Mucosa of descending colon (tissue), 3 donors: ENCODE results near the gene CD160. TPM values are rescaled to one million over a fixed set of nuclear protein-coding genes. Genes with fewer than 3 reads are reported as not detected.

Experiments
- ATAC-seq: fragments of 200-7000 bp; cut with Tn5 transposase; one replicate; pipeline ENCODE4 v1.9.1; 2020; ENCODE audit warnings: mild to moderate bottlenecking, moderate library complexity
- DNase-seq, 3 donors: peaks; one replicate each; pipeline ENCODE4 v3.0.0-alpha.2; 2020
- H3K36me3 ChIP-seq: fragments of 200-600 bp; one replicate; pipeline ENCODE4 v1.8.0; 2021; ENCODE audit warnings: low read depth, mild to moderate bottlenecking
- H3K4me1 ChIP-seq: fragments of 200-600 bp; one replicate; pipeline ENCODE4 v1.8.0; 2021; ENCODE audit warnings: low read depth, mild to moderate bottlenecking
- H3K4me3 ChIP-seq: fragments of 200-600 bp; one replicate; pipeline ENCODE4 v1.8.0; 2021; ENCODE audit warnings: mild to moderate bottlenecking
- H3K9me3 ChIP-seq: fragments of 200-600 bp; one replicate; pipeline ENCODE4 v1.8.0; 2021; ENCODE audit warnings: mild to moderate bottlenecking
- CTCF ChIP-seq: fragments of 200-600 bp; IDR thresholded peaks from one replicate; pipeline ENCODE4 v1.8.0; 2022; ENCODE audit warnings: antibody characterized with exemption, mild to moderate bottlenecking
- intact Hi-C, 2 donors: fragments of 100-400 bp; cut with DNase I in 1 of 2; cut with micrococcal nuclease in 1 of 2; formaldehyde crosslinking; loops; one replicate each; pipeline versions ENCODE4 v1.11.0 to v1.11.1; 2022; cut with DNase I, micrococcal nuclease
- total RNA-seq, 3 donors: library from RNA; stranded (reverse); fragmentation: NEBNext Ultra II Directional in 2 of 3; extraction: Animal tissue kit (Norgen Biotek cat#: 25700) in 2 of 3; gene quantifications; one replicate each; pipeline versions ENCODE4 v1.2.1 to v1.2.4, GENCODE V29; 2021 to 2023
- donor health status: DM: no; HTN: no; CAD: no; lungs with moderate emphysema.
- donor health status: DM: no; HTN: no; CAD: no.
- donor health status: DM: no; HTN: yes; CAD: no.

Gene CD160
- total RNA-seq, 3 donors from 2014 or later: 1.6 to 2.3 (median 1.6) TPM

- Histone ChIP-seq H3K36me3 (no peaks in the 10 kb centered on the region), H3K4me3 (no peak overlapping the region), H3K9me3 (no peaks in the 10 kb centered on the region), H3K4me1 (no peaks in the 10 kb centered on the region)
- ATAC-seq (no peak), DNase-seq (no peak)
- intact Hi-C loops: no loop called here
- TF ChIP-seq CTCF: no peak
Observed at GRCh38 chr1:145771056-145771455, 51.8 kb downstream of the CD160 start.

DNA sequence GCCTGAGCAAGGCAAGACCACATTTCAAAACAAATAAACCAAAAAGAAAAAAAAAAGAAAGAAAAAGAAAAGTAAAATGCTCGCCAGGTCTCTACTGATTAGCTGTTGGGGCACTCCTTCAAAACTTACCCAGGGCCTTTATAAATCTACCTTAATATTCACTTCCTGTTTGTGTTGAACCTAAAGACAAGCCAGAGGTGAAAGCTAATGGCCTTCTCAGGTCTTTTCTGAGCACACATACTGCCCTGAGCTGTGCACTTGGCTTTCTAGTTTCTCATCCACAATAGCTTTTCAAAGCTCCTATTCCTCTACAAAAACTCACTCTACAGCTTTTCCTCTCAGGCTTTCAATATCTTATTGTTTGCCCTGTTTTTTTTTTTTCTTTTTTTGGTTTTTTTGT lies 54.1 kb downstream of the CD160 start:
- DNase-seq (no peak), ATAC-seq (no peak)
- no peak overlapping the region for H3K4me3 ChIP-seq
- no peak for TF ChIP-seq CTCF
- intact Hi-C loops: no loop called here
- no peaks in the 10 kb centered on the region for H3K9me3 ChIP-seq
- H3K36me3 ChIP-seq: no peaks in the 10 kb centered on the region
- no peaks in the 10 kb centered on the region for H3K4me1 ChIP-seq

DNA sequence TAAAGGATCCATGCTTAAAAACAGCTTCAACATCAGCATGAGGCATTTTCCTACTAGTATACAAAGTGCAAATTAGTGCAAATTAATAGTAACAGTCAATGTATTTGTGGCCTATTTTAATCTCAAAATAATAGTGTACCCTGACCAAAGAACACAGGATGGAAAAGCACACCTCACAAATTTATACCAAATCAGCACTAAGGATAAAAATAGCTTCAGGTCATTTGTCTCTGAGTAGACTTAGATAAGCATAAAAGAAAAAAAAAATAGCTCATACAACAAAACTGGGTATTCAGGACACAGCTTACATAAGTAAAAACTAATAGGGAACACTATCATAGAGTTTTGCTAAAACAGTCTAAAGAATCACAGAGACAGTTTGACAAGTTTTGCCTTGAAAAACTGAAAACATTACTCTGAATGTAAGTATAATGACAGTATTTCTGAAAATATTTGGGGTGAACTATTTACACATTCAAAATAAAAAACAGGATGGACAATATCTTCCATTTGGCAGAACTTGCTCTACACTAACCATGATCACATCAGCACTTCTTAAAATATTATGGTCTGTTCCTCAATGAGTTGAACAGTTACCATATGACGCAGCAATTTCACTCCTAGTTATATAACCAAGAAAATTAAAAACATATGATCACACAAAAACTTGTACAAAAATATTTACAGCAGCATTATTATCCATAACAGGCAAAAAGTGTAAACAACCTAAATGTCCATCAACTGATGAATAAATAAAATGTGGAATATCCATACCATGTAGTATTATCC lies 58.3 kb downstream of the CD160 start:
- H3K36me3 ChIP-seq: no peaks in the 10 kb centered on the region
- no peaks in the 10 kb centered on the region for H3K4me1 ChIP-seq
- intact Hi-C loops: no loop called here
- no peak for TF ChIP-seq CTCF
- H3K9me3 ChIP-seq: no peaks in the 10 kb centered on the region
- ATAC-seq (no peak), DNase-seq (no peak)
- no peak overlapping the region for H3K4me3 ChIP-seq

DNA sequence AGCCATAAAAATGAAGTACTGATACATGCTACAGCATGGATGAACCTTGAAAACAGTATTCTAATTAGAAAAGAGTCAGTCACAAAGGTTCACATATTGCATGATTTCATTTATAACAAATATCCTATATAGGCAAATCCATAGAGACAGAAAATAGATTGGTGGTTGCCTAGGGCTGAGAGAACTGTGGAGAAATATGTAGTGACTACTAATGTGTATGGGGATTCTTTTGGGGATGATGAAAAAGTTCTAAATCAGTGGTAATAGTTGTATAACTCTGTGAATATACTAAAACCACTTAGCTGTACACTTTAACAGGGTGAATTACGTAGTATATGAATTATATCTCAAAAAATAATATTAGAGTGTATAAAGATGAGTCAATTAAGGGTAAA lies 58.8 kb downstream of the CD160 start:
- Histone ChIP-seq H3K4me1 (no peaks in the 10 kb centered on the region), H3K4me3 (no peak overlapping the region), H3K36me3 (no peaks in the 10 kb centered on the region), H3K9me3 (no peaks in the 10 kb centered on the region)
- no peak for DNase-seq
- intact Hi-C loops: no loop called here
- ATAC-seq: no peak
- no peak for TF ChIP-seq CTCF

DNA sequence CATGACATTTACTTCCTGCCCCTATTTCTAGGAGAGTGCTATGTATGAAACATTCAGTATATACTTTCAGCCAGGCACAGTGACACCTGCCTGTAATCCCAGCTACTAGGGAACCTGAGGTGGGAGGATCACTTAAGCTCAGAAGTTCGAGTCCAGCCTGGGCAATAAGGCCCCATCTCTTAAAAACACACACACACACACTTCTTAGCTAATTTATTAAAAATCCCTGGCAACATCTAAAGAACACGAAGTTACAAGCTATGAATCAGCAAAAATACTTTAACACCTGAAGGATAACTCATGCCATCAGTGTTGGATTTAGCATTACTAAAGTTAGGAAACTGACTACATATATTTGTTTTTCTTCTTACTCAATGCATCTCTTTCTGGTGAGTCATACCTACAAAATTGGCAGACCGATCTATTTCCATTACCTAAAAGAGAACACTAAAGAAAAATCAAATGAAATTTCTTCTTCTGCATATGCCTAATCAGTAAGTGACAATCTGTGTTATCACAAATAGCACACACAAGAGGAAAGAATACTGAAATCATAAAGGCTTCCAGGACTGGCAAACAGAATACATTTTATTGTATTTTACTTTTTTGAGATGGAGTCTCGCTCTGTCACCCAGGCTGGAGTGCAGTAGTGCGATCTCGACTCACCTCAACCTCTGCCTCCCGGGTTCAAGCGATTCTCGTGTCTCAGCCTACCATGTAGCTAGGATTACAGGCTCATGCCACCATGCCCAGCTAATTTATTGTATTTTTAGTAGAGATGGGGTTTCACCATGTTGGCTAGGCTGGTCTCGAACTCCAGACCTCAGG lies 63.2 kb downstream of the CD160 start:
- Histone ChIP-seq H3K4me1 (peaks cover 9% of the 10 kb centered on the region), H3K36me3 (no peaks in the 10 kb centered on the region), H3K9me3 (no peaks in the 10 kb centered on the region), H3K4me3 (no peak overlapping the region)
- ATAC-seq: no peak
- DNase-seq: no peak
- no peak for TF ChIP-seq CTCF
- intact Hi-C loops: no loop called here
